ENCODE data around the gene CBFA2T2.

DNA sequence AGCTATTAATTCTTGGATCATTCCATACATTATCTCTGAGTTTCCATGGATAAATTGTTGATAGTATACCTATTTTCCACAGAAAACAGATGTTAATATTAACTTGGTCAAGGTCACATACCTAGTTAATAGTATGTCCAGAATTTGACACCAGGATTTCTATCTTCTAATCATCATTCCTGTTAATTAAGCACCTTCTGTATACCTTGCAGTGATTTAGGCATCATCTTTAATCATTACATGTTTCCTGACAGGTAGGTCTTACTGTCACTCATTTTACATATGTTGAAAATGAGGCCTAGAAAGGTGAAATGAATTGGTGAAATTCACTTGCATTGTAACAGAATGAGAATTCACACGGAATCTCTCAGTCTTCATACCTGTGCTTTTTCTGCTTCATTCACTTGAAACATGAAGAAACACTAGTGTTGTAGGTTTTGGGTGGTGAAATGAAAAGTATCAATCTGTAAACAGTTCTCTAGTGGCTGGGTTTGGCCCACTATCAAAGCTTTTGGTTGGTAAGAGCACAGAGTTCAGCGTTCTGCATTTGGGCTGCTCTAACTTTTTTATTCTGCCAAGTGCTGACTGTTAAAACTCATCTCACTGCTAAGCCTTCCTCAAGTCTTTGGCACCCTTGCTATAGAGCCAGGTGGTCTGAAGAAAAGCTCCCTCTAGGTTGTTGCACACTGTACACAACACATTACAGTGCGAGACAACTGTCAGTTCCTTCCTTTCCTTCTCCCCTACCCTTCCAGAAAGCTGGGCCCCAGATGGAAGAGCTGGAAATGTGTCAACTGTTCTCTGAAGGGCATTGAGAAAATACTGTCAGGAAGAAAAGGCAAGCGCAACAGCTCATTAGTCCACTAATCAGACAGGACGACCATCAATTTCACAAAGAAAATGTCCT, 114.4 kb downstream of the CBFA2T2 start:
- TF ChIP-seq GATA2 (IDR thresholded peaks at IDR 0.05; ENCODE audit: low read depth, low read length) = no peak
- no peak for TF ChIP-seq GATA3 (IDR thresholded peaks at IDR 0.05; ENCODE audit: low read depth, low read length)
